ENCODE measurements around the gene ABHD12.
A peak's percentile ranks its signal among the peaks of the same experiment; 100 is the strongest.

The ABHD12 gene

GRCh38 chr20:25303292-25304024 lies 87.2 kb downstream of the ABHD12 start:
- no peak for DNase-seq

GRCh38 chr20:25302596-25302995 lies 88.0 kb downstream of the ABHD12 start:
- DNase-seq: no peak

- DNase-seq: no peak
These were observed 89.2 kb downstream of the ABHD12 start for GRCh38 chr20:25301357-25301920.

- DNase-seq: no peak
These were observed 90.0 kb downstream of the ABHD12 start for GRCh38 chr20:25300496-25301170.

- no peak for DNase-seq
These were observed 90.8 kb downstream of the ABHD12 start for GRCh38 chr20:25299806-25300205.

- DNase-seq: no peak
These were observed 93.3 kb downstream of the ABHD12 start for GRCh38 chr20:25297141-25297905.

GRCh38 chr20:25296094-25297093 lies 94.2 kb downstream of the ABHD12 start:
- DNase-seq: peak; percentile 13 to 14

GRCh38 chr20:25295386-25296093 lies 95.1 kb downstream of the ABHD12 start:
- DNase-seq: no peak

GRCh38 chr20:25294459-25295385 lies 95.9 kb downstream of the ABHD12 start:
- peak; percentile 41 to 52 for DNase-seq

GRCh38 chr20:25293910-25294458 lies 96.7 kb downstream of the ABHD12 start:
- DNase-seq: no peak

- DNase-seq: no peak
These were observed 97.1 kb downstream of the ABHD12 start for GRCh38 chr20:25293507-25293906.

GRCh38 chr20:25292176-25292891 lies 98.3 kb downstream of the ABHD12 start:
- no peak for DNase-seq

- DNase-seq: no peak
These were observed 99.1 kb downstream of the ABHD12 start for GRCh38 chr20:25291432-25292133.

GRCh38 chr20:25290646-25291431 lies 99.8 kb downstream of the ABHD12 start:
- DNase-seq: no peak

GRCh38 chr20:25289886-25290597 lies 100.6 kb downstream of the ABHD12 start:
- DNase-seq: no peak

GRCh38 chr20:25288291-25289181 lies 102.1 kb downstream of the ABHD12 start:
- DNase-seq: no peak
